GM12892 (cell line): ENCODE measurements around the gene SYTL4.

ENCODE experiments used
- POLR2A ChIP-seq: IDR thresholded peaks from 2 replicates; pipeline ENCODE4 v1.6.1; 2011; ENCODE audit warnings: low read depth, low read length, control low read depth
- POLR2AphosphoS5 ChIP-seq: IDR thresholded peaks from 2 replicates; pipeline ENCODE4 v1.6.1; 2011; ENCODE audit warnings: low read depth, low read length, control low read depth
- TAF1 ChIP-seq: IDR thresholded peaks from 2 replicates; pipeline ENCODE4 v1.6.1; 2011; ENCODE audit warnings: low read depth, mild to moderate bottlenecking, control low read depth, low read length, borderline replicate concordance

GRCh38 chrX:100696699-100697351 is 35.1 kb downstream of the SYTL4 start:
- TF ChIP-seq POLR2A (no peak), POLR2AphosphoS5 (no peak), TAF1 (no peak)
